ENCODE measurements around the gene TADA1.

Gene TADA1, protein sequence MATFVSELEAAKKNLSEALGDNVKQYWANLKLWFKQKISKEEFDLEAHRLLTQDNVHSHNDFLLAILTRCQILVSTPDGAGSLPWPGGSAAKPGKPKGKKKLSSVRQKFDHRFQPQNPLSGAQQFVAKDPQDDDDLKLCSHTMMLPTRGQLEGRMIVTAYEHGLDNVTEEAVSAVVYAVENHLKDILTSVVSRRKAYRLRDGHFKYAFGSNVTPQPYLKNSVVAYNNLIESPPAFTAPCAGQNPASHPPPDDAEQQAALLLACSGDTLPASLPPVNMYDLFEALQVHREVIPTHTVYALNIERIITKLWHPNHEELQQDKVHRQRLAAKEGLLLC
- total RNA-seq, result 29.2 to 35.8 reads per million in 2 experiments

DNA sequence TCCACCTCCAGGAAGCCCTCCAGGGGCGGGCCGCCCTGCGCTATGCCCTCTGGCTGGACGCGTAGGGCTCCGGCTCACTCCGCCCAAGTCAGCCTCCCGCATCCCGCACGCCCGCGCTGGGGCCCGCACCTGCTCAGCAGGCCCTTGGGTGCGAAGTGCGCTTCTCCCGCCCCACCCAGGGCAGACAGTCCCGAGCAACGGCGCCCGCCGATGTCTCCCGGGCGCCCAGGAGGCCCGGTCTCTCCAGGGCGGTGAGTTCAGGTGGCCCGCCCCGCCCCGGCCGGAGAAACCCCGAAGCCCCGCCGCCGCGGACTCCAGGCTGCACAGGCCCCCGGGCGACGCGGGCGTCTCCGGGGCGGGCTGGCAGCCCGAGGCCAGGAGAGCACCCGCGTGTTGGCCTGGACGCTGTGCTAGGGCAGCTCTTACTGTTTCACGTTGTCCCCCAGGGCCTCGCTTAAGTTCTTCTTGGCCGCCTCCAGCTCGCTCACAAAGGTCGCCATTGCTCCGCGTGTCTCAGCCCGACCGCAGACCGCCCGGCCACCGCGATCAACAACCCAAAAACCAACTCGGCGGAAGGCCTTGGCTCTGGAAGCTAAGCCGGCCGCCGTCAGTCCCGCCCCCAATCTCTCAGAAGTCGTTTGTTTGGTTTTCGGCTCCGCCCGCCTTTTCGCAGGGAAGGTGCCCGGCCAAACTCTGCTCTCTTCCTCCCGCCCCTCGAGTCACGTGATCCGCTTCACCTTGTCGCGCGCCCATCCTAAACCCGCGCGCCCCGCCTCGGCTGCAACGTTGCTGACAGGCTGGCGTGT, at the start of gene TADA1:
Gene TADA1, minus strand, starts transcription at position 531 of the 806 bp plus-strand sequence. Its CDS starts 31 bp downstream, at position 500.
- peak; percentile 97 for DNase-seq (ENCODE audit: low read depth)

DNA sequence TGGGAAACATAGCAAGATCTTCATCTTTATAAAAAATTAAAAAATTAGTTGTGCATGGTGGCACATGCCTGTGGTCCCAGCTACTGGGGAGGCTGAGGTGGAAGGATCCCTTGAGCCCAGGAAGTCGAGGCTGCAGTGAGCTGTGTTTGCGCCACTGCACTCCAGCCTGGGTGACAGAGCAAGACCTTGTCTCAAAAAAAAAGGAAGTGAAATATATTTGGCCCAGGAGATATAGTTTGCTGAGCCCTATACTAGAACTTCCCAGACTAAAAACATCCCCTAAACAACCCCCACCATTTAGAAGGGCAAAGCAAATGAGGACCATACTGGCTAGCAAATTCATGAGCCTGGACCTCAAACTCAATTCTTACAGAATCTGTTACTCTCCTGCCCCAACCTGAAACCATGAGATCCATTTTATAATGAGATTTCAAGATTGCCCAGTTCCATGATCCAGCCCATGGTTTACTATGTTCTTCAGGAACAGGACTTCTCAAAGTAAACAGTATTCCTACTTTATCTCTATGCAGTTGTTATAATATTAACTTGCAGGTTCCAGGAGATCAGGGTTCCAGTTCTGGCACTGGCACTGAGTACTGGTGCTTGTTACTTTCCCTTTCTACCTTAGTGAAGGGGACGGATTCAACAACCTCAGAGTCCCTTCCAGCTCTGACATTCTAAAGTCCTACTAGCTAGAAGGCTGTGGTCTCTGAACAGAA, 48.9 kb upstream of the TADA1 start:
- DNase-seq (ENCODE audit: low read depth), result no peak

DNA sequence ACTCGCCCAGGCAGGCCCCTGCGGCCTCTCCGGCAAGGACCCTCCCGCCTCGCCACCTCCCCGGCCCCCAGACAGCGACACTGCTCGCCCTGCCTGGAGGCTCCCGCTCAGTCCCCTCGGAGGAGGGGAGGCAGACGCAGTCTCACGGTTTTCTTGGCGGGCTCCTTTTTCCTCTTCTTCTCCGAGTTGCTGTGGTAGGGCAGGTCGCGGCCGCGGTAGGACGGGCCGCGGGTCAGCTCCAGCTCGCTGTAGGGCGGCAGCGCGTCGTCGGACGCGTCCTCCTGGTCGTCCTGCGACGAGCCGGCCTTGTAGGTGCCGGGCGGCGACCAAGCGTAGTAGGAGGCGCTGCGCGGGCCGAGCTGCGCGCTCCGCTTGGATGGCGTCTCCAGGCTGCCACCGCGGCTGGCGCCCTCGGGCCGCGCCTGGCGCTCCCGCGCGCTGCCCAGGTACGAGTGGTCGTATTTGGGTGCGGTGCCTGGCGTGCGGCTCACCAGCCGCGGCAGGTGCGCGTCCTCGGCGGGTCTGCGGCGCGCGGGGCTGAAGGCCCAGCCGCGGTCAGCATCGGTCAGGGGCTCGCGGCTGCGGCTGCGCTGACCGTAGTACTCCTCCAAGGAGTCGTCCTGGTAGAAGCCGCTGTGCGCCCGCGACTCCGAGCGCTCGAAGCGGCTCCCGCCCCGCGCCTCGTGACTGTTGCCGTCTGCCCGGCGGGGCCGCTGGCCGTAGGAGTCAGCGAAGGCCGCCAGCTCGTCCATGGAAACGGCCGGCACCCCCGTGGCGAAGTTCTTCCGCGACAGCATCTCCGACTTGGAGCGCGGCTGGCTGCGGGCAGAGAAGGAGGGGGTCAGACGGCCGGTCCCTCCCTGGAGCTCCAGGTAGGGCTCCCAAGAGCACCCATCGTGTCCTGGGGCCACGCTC, 44.8 kb upstream of the TADA1 start:
- no peak for DNase-seq (ENCODE audit: low read depth)

DNA sequence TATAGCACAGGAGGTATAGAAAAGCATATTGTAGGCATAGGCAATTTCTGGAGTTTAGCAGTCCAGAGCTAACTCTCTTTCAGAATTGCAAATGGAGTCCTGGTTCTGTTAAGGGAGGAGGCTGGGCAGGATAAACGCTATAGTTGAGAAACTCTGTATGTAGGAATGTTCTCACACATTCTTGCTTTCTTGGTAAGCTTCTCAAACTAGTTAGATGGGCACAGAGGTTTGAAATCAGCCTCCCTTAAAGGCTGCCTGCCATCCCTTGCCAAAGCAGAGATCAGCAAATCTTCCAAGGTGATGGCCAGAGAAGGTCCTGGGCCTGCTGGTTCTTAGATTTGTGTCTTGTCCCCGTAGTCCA, 42.9 kb upstream of the TADA1 start:
- DNase-seq (ENCODE audit: low read depth), result no peak

DNA sequence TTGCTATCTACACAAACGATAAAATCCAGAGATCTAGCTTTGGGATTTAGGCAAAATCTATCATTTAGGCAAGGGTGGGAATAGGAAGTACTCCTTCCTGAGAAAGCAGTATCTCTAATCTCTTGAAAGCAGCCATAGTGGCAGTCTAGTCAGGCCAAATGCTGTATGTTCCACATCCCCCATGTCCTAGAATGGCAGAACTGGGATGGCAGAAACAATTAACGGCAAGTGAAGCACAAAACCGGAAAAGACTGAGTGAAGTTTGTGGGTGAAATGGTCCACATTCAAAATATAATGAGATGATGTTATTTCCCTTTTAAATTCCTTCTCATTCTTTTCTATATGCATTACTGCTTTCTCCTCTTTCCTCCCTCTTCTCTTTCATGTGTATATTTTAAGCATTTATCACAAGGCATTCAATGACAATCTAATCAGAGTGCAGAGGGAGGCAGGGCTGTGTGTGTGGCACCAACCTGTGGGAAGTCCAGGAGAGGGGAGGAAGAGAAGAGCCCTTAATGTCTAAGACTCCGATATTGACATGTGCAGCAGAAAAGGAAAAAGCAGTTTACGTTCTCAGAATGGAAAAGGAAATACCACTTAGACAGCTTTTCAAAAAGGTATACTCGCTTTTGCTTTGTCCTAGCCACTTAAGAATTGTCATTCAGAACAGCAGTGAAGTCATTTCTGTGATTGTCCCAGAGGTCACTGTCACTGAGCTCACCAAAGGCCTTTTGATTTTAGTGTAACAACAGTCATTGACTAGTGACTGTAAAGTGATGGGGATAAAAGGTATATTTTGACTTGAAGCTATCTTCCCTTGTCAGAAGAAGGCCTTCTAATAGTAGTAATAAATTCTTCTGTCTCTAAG, 42.3 kb upstream of the TADA1 start:
- no peak for DNase-seq (ENCODE audit: low read depth)

DNA sequence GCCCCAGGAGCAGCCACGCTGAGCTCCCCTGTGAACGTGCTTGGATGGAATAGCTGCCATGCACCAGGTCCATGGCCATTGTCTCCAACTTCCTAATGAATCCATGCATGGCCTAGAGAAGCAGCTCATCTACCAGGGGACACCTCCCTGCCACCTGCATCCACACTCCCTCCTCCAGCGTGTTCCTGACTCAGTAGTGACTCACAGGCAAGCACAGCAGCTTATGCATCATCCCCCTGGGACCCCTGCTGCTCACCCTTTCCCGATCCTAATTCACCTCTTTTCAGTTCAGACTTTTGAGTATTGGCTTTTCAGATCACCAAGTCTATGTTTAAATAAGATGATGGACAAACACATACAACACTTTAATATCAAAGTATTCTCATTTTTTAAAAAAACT, 39.9 kb upstream of the TADA1 start:
- no peak for DNase-seq (ENCODE audit: low read depth)

DNA sequence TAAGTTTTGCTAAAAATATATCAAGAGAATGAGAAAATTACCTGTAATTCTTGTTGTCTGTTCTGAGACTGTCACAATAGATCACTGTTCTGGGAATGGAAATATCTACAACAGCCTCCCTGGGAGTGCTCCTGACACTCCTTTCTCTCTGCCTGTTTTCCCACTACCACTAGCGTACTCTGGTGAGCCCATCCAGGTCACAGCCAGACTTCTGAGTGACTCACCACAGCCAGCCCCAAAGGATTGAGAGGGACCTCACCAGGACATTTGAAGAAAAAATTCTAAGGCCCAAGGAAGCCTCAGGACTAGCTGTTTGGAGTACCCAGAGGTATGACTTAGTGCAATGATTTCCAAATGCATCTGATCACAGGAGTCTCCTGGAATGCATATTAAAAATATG, 39.0 kb upstream of the TADA1 start:
- DNase-seq (ENCODE audit: low read depth), result no peak

DNA sequence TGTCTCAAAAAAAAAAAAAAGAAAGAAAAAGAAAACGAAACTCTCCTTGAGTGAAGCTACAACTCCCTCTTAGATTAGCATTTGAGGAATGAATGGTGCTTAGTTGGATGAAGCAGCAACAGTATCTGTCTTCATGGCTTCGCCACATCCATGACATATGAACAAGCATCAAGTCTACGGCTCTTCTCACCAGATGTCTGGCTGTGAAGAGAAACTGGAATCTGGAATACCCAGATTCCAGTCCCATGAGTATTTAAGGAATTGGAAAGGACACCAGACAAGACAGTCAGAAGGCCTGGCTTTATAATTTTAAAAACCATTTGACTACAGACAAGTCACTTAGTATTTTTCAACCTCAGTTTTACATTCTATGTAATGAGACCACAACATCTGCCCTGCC, 38.0 kb upstream of the TADA1 start:
- no peak for DNase-seq (ENCODE audit: low read depth)

DNA sequence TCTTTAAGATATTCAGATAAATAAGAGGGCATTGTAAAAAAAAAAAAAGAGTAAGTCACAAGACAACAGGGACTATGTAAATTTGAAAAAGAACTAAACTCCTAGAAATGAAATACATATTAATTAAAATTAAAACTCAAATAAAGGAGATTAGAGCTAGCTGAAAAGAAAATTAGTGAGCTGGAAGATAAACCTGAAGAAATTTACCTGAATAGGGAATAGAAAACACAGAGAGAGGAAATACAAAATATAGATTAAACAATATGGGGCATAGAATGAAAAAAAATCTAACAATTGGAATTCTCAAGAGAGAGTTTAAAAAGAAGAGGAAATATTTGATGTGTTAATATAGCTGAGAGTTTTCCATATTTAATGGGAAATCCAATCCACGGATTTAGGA, 35.6 kb upstream of the TADA1 start:
- no peak for DNase-seq (ENCODE audit: low read depth)

DNA sequence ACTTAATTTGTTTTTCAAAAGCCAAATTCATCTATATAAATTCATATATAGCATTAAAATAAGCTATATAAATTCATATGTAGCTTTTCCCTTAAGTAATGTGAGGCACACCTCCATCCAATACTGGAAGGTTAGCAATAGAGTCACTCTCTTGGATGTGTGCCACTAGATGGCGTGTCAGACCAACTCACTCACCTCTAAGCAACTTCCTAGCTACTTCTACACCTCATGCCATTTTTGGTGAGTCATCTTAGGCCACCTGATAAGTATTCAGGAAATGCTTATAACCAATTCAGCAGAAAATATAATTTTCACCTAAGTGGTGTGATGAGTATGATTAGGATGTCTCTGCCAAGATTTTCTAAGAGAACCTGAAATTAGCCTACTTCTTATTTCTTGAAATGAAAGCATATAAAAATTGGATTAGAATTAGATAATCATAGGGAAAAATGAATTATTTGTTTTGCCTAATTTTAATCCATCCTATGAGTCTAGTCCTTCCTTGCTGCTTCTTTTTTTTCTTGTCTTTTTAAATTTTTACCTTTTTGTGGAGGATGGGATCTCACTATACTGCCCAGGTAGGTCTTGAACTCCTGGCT, 34.4 kb upstream of the TADA1 start:
- DNase-seq (ENCODE audit: low read depth), result peak; percentile 69

DNA sequence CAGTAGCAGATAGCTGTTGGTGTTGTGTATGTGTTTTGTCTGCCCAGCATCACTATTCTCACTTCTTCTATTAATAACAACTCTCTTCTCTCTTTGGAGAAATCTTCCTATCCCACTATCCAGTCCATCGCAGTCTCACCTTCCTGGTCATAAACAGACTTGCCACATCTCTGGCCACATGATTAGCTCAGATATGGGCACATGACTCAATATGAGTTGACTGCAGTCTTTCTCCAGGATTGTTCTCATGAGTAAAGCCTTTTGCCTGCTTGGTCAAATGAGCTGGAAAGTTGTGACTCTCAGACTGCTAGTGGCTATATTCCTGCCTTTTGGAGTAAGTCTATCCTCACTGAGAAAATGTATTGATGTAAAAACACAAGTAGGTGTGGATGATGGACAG, 32.9 kb upstream of the TADA1 start:
- no peak for DNase-seq (ENCODE audit: low read depth)

DNA sequence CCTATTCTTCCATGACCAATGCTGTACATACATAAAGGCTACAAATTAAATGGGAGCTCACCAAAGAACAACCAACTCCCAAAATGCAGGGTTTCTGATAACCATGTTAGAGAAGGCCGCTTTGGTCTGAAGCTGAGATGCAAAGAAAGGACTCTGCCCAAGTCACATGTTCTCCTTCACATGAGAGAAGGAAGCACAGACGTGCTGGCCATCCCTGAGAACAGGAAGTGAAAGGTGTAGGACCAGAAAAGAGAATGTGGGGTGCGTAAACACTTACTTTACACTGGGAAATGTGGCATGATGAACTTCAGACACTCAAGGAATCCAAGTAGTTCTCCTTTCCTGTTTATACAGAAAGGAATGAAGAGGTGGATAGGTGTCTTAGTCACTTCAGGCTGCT, 31.7 kb upstream of the TADA1 start:
- DNase-seq (ENCODE audit: low read depth), result no peak

DNA sequence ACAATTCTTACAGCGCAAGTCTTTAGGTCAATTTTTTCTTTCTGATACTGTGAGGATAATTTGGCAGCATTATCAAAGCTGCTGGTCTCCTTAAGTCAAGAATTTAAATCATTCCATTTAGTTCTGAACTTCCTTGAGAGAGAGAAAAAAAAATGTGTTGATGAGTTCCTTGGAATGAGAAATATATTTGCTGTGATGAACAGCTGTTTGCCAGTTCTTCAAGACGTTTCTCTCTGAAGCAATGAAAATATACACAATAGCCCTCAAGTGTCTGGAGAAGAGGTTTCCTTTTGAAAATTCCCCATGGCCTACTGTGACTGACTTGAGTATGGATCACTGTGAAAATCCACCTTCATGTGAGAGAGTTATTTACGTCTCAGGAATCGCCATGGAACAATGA, 31.0 kb upstream of the TADA1 start:
- no peak for DNase-seq (ENCODE audit: low read depth)

DNA sequence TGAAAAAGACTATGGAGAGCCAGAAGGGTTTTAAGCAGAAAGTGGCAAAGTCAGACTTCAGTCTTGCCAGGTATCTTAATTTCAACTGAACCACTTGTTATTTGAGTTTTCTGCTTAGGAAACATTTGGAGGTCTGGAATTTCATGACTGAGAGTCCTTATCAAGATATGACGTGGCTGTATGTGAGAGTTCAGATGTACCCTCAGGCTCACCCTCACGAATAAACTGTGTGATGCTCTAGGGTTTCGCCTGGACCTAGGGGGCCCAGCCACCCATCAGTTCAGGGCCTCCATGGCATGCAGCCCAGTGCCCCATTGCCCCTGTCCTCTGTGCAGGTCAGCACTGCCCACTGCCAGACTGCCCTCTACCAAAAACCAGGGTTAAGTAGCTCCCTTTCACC, 30.6 kb upstream of the TADA1 start:
- no peak for DNase-seq (ENCODE audit: low read depth)

DNA sequence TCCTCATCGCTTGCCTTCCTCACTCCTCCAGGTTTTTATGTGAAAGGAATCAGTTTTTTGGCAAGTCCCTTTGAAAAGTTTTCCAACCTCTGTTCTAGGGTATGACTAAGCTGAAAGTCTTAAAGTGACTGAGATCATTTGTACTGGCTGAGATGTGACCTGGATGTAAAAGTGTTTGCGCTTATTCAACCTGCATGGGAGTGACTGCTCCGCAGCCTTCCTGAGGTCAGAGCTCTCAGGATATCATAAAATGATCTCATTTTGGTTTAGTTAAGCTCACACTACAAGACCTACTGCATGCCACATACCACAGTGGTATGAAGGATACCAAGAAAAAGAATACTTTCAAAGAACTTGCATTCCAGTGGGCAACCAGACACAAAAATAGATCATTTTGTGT, 29.8 kb upstream of the TADA1 start:
- DNase-seq (ENCODE audit: low read depth), result no peak

DNA sequence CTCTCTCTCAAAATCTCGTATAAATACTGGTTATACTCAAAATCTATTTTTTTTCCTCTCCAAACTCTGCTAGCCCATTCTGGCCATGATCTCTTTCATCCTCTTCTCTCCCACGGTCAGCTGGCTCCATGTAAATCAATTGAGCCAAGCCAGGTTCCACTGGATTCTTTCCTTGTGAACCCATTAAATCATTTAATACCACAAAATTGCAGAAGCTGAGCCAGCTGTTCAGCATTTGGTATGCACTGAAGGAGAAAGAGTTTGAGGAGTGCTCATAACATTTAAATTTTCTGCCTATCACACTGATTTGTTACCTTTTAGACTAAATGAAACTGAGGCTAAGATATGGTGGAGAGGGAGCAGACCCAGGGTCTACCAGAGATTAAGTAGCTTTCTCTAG, 29.1 kb upstream of the TADA1 start:
- no peak for DNase-seq (ENCODE audit: low read depth)

DNA sequence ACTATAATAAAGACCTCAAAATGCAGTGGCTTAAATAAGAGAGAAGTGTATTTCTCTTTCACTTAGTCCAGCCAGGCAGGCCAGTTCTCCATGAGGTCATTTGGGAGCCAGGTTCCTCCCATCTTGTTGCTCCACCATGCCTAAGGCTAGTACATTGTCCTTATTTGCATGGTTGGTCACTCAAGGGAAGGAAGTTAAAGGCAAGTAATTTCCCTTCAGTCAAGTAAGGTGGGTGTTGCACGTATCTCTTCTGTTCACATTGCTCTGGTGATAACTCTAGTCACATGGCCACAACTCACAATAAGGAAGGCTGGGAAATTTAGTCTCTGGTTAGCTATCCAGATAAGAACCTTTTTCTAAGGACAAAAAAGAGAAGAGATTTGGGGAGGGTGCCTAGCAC, 27.2 kb upstream of the TADA1 start:
- no peak for DNase-seq (ENCODE audit: low read depth)

DNA sequence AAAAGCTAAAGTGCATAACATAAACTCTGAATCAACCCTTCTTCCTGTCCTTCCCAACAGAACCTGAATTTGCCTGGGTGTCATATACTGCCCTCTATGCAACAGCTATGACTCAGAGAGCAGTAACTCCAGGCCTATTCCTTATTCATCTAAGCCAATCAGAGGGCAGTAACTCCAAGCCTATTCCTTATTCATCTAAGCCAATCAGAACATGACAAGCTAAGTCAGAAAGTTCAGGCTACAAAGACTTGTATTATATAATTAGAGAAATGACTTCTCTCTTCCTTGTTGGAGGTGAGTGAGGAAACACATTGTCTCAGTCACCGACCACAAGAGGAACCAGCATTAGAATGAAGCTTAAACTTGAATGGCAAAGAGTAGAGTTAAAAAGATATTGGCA, 26.2 kb upstream of the TADA1 start:
- no peak for DNase-seq (ENCODE audit: low read depth)

DNA sequence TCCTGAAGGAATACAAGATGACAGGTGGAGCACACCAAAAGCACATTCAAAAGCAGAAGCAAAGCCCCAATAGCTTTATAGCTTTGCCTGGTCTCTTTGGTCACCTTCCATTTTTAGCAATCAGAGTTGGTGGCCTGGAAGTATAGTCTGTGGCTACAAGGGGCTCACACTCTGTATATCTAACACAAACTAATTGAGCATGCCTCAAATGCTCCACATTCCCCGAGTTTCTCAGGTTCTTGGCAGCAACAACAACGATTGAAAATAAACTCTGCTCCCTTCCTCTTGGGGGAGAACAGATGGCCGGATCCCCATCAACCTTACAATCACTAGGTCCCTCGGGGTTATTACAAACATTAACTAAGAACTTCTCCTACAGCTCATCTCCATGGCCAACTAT, 24.9 kb upstream of the TADA1 start:
- no peak for DNase-seq (ENCODE audit: low read depth)

DNA sequence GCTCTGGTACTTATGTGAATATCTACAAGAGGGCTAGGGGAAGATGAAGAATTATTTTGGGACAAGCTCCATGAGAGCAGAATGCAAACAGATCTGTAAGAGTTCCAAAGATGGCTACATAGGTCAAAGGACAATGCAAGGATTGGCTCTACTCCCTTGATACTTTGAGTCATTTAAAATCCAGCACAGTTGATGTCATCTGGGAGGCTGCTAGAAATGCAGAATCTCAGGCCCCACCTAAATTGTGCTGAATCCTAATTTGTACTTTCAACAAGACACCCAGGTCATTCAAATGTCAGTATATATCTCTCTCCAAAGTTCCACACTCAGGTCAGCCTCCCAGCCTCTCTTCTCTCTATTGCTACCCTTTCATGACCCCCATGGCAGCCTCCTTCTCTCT, 23.7 kb upstream of the TADA1 start:
- no peak for DNase-seq (ENCODE audit: low read depth)

Data from T follicular helper cell (primary cell).